HG03280 (cell line): ENCODE results near the gene RFTN2.
"Not testable (repeated sequence)": the region's sequence is repeated elsewhere in the genome, so short reads cannot be mapped to it uniquely, and the experiment has no call there.

Experiments
- ATAC-seq: cut with Tn5 transposase; IDR thresholded peaks from one replicate; pipeline ENCODE4 v1.9.1; 2021; ENCODE audit warnings: mild to moderate bottlenecking, moderate library complexity; ENCODE audit not compliant: unreplicated experiment

RFTN2 gene

DNA sequence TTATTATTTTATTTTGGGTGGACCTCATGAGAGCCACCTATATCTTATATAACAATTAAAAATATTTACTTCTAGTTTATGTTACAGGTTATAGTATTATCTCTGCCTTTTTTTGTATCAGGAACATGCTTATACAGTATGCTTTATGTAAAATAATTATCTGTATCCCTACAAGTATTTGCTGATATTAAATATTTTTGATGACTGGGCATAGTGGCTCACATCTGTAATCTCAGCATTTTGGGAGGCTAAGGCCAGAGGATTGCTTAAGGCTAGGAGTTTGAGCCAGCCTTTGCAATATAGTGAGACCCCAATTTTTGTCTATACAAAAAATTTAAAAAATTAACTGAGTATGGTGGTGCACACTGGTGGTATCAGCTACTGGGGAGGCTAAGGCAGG is 119.9 kb downstream of the RFTN2 start:
- no peak for ATAC-seq

GRCh38 chr2:197551260-197551659 is 124.1 kb downstream of the RFTN2 start:
- ATAC-seq, result not testable (repeated sequence)

DNA sequence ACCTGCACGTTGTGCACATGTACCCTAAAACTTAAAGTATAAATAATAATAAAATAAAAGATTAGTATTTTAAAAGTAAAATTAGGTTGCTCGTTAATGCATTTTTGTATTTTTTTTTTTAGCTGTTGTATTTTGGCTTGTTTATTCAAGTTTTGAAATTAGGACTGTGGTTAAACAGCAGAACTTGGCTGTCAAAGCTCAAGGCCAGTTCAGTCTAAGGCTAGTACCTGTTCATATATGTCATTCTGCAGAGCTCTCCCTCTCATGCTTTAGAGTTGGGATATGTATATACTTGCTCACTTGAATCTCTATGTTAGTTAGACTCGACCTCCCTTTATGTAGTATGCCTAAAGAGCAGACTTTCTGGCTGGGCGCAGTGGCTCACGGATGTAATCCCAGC is 126.8 kb downstream of the RFTN2 start:
- no peak for ATAC-seq

GRCh38 chr2:197547163-197547900 is 128.1 kb downstream of the RFTN2 start:
- ATAC-seq, result no peak

DNA sequence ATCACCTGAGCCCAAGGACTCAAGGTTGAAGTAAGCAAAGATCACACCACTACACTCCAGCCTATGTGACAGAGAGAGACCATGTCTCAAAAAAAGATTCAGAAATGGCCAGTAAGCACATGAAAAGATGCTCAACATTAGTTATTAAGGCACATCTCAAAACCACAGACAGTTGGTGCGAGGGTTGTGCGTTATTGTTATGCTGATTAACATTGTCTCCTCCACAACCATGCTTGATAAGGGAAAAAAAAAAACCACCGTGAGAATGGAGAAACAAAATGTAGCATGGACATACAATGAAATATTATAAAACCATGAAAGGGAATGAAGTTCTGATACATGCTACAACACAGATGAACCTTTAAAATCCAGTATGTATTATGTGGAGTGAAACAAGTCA is 132.2 kb downstream of the RFTN2 start:
- no peak for ATAC-seq

- no peak for ATAC-seq
Measured at GRCh38 chr2:197539734-197540133, 135.7 kb downstream of the RFTN2 start.

- no peak for ATAC-seq
Measured at GRCh38 chr2:197538412-197538811, 137.0 kb downstream of the RFTN2 start.
